GM21390 (cell line): ENCODE measurements around the gene FREY1.
A peak's percentile ranks its signal among the peaks of the same experiment; 100 is the strongest.

Experiments used
- ATAC-seq: cut with Tn5 transposase; IDR thresholded peaks from one replicate; pipeline ENCODE4 v1.9.1; 2021; ENCODE audit not compliant: unreplicated experiment

Gene FREY1

GRCh38 chr11:45896422-45896984, 10.6 kb downstream of the FREY1 start:
- no peak for ATAC-seq

GRCh38 chr11:45895553-45896259, 11.4 kb downstream of the FREY1 start:
- ATAC-seq = no peak

GRCh38 chr11:45894555-45895247, 12.4 kb downstream of the FREY1 start:
- ATAC-seq = no peak

GRCh38 chr11:45892856-45893255, 14.2 kb downstream of the FREY1 start:
- no peak for ATAC-seq

GRCh38 chr11:45890886-45891550, 16.1 kb downstream of the FREY1 start:
- ATAC-seq = no peak

- ATAC-seq = no peak
Observed at GRCh38 chr11:45889966-45890365, 17.1 kb downstream of the FREY1 start.

- no peak for ATAC-seq
Observed at GRCh38 chr11:45889555-45889954, 17.5 kb downstream of the FREY1 start.

- ATAC-seq = no peak
Observed at GRCh38 chr11:45887587-45887986, 19.5 kb downstream of the FREY1 start.

- no peak for ATAC-seq
Observed at GRCh38 chr11:45886816-45887520, 20.1 kb downstream of the FREY1 start.

GRCh38 chr11:45885921-45886721, 20.9 kb downstream of the FREY1 start:
- no peak for ATAC-seq

GRCh38 chr11:45885274-45885920, 21.7 kb downstream of the FREY1 start, which contains the start of gene MAPK8IP1:
Gene MAPK8IP1 (plus strand): TSS chr11:45885651. CDS start chr11:45885821, 170 bp downstream.
- peak; percentile 74 for ATAC-seq

GRCh38 chr11:45884596-45885185, 22.4 kb downstream of the FREY1 start:
- no peak for ATAC-seq

GRCh38 chr11:45881708-45882368, 25.2 kb downstream of the FREY1 start:
- ATAC-seq = no peak

- ATAC-seq = no peak
Observed at GRCh38 chr11:45880772-45881570, 26.1 kb downstream of the FREY1 start.

GRCh38 chr11:45879803-45880686, 27.0 kb downstream of the FREY1 start:
- ATAC-seq = no peak

- ATAC-seq = no peak
Observed at GRCh38 chr11:45877845-45878244, 29.2 kb downstream of the FREY1 start.

GRCh38 chr11:45877221-45877620, 29.9 kb downstream of the FREY1 start:
- no peak for ATAC-seq
